ENCODE data around the gene TMEM203. TPM values are rescaled to one million over a fixed set of nuclear protein-coding genes. Genes with fewer than 3 reads are reported as not detected.
A peak's percentile ranks its signal among the peaks of the same experiment; 100 is the strongest.

Gene TMEM203
- total RNA-seq, 4 donors from 2014 or later: 11.6 to 33.5 (median 27.6) TPM

DNA sequence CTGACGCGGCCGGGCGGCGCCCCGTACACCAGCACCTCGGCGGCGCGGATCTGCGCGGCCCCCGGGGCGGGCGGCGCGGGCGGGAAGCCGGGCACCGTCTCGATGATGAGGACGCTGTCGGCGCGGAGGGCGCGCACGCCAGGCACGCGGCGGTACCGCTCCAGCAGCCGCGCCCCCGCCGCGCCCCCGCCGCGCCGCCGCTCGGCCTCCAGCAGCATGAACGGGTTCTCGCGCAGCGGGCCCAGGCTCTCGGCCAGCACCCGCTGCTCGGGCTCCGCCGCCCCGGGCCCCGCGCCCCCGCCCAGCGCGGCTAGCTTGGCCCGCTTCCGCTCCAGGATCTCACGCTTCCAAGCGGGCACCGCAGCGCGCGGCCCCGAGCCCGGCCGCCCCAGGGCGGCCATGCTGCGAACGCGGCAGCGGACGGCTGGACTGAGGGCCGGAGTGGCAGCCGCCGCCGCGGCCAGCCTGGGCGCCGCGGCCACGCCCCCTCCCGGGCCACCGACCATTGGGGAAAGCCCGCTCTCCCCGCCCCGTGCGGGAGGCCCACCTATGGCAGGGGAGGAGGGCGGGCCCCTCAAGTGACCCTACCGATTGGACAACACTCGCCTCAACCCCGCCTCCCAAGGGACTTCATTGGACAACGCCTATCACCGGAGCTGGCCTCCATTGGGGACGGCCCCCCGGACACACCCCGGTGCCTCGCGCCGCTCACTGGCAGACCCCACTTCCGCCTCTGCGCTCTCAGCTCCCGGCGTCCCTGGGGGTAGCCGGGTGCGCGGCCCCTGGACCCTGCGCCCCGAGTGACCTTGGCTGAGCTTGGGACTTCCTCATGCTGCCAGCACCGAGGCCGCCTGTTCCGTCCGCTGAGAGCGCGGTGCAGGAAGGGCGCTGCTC, 4.9 kb downstream of the TMEM203 start, which contains the start of gene TPRN:
Gene TPRN, minus strand, starts transcription at position 431 of the 894 bp plus-strand sequence. Its CDS starts 30 bp downstream, at position 401.
- Histone ChIP-seq H3K27ac (peak within 1 kb of the TSS; percentile 83 to 98 (median 88)), H3K4me1 (peaks cover 0 to 64% (median 23%) of the 10 kb centered on the region in 4 donors), H3K27me3 (no peaks in the 10 kb centered on the region), H3K4me3 (peak within 1 kb of the TSS; percentile 43 to 96 (median 83)), H3K36me3 (no peaks in the 10 kb centered on the region), H3K9me3 (no peaks in the 10 kb centered on the region)
- DNase-seq: peak; percentile 99 to 100 (median 100)
- TF ChIP-seq, protein P1, sequence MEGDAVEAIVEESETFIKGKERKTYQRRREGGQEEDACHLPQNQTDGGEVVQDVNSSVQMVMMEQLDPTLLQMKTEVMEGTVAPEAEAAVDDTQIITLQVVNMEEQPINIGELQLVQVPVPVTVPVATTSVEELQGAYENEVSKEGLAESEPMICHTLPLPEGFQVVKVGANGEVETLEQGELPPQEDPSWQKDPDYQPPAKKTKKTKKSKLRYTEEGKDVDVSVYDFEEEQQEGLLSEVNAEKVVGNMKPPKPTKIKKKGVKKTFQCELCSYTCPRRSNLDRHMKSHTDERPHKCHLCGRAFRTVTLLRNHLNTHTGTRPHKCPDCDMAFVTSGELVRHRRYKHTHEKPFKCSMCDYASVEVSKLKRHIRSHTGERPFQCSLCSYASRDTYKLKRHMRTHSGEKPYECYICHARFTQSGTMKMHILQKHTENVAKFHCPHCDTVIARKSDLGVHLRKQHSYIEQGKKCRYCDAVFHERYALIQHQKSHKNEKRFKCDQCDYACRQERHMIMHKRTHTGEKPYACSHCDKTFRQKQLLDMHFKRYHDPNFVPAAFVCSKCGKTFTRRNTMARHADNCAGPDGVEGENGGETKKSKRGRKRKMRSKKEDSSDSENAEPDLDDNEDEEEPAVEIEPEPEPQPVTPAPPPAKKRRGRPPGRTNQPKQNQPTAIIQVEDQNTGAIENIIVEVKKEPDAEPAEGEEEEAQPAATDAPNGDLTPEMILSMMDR (IDR thresholded peaks at IDR 0.05): peak in 2 of 6 experiments; percentile 4 to 20
- peak; percentile 83 to 96 for TF ChIP-seq POLR2A (IDR thresholded peaks at IDR 0.05)

DNA sequence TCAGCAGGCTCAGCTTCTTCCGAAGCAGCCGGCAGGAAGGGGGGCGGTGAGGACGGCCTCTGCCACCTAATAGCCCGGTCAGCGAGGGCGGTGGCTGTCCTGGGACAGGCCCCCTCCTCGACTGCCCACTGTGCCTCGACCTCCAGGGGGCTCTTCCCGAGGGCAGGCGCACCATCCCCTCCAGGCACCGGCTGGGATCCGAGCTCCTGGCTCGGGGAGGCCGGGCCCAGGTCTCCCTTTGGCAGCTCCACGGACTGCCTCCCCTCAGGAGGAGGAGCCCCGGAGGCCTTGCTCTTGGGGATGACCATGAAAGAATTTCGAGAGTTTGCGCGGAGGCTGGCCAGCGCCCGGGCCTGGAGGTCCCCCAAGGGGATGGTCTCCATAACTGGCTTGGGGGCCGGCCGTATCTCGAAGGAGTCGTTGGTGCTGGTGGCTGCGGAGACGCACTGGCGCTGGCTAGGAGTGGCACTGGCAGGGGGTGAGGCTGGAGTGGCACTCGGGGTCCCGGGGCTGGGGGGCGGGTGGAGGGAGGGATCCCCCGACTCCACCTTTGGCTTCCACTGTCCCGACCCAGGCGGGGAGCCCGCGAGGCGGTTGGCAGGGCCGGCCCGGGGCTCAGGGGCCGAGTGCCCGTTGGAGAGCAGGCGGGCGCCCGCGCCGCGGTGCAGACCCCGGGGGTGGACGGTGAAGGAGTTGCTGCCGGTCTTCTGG, 5.9 kb downstream of the TMEM203 start:
- TF ChIP-seq, protein P1 (IDR thresholded peaks at IDR 0.05): no peak
- no peak for TF ChIP-seq POLR2A (IDR thresholded peaks at IDR 0.05)
- peaks cover 0 to 68% (median 18%) of the 10 kb centered on the region in 4 donors for H3K4me1 ChIP-seq
- no peaks in the 10 kb centered on the region for H3K36me3 ChIP-seq
- peak in 1 of 3 donors; percentile 60 for DNase-seq
- H3K9me3 ChIP-seq: no peaks in the 10 kb centered on the region
- no peaks in the 10 kb centered on the region for H3K27me3 ChIP-seq
- peak overlapping the region in 3 of 4 donors; percentile 85 to 98 (median 92) for H3K27ac ChIP-seq
- H3K4me3 ChIP-seq: peak overlapping the region; percentile 43 to 96 (median 83)

DNA sequence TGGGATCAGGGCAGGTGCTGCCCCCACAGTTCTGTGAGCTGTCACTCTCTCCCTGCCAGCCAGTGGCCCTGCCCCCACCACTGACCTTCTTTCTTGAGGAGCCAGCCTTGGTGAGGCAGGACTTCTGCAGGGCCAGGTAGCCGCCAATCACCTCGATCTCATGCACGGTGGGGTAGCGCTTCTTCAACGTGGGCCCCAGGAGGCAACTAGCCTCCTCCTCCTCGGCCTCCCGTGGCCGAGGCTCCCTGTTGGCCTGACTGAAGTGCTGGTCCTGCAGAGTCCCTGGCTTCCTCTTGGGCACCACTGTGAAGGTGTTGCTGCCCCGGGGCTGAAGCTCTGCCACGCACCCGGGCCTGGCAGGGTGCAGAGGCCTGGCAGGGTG, 6.6 kb downstream of the TMEM203 start:
- peak overlapping the region in 3 of 4 donors; percentile 85 to 98 (median 92) for H3K27ac ChIP-seq
- no peak for TF ChIP-seq POLR2A (IDR thresholded peaks at IDR 0.05)
- TF ChIP-seq, protein P1 (IDR thresholded peaks at IDR 0.05): no peak
- no peaks in the 10 kb centered on the region for H3K36me3 ChIP-seq
- H3K4me3 ChIP-seq: peak overlapping the region; percentile 43 to 96 (median 83)
- H3K27me3 ChIP-seq: no peaks in the 10 kb centered on the region
- peaks cover 0 to 68% (median 15%) of the 10 kb centered on the region in 4 donors for H3K4me1 ChIP-seq
- H3K9me3 ChIP-seq: no peaks in the 10 kb centered on the region
- peak in 1 of 3 donors; percentile 70 for DNase-seq

DNA sequence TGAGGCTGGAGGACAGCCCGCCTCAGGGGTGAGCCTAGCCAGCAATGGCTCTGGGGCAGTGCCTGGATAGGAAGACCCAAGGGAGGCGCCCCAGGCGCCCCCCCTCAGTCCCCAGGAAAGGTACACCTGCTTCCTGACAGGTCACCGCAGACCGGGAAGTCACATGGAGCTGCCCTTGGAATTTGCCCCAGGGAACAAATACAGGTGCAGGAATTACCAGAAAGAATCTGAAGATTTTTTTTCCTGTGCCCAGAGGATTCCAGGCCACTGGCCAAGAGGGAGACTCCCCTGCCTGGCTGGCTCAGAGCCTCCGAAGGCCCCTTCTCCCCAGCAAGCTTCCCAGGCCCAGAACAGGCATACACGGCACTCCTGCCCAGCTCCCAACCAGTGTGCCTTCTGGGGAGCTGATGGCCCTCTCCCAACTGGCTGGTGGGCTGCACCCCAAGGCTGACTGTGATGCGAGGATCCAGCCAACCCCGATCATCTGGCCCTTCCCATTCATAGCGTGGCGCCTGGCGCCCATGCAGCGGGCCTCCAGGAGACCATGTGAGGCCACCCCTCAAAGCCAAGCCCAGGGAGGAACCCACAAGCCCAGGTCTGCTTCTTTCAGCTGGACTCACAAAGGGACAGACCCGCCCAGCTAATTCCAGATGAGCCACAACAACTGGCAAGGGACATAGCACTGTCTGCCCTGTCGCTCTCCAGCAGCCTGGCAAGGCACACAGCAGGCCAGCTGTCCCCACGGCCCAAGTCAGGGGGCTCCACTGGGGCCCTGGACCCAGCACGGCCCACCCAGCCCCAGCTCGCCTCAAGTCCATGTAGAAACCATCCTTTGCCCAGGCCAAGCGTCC, 7.2 kb downstream of the TMEM203 start:
- peak overlapping the region in 3 of 4 donors; percentile 43 to 96 (median 74) for H3K4me3 ChIP-seq

More for the DNA sequence above, 7.2 kb downstream of the TMEM203 start:
- Histone ChIP-seq H3K9me3 (no peaks in the 10 kb centered on the region), H3K36me3 (no peaks in the 10 kb centered on the region), H3K4me1 (peaks cover 0 to 63% (median 13%) of the 10 kb centered on the region in 4 donors), H3K27me3 (no peaks in the 10 kb centered on the region), H3K27ac (peak overlapping the region in 3 of 4 donors; percentile 85 to 98 (median 92))
- TF ChIP-seq, protein P1 (IDR thresholded peaks at IDR 0.05): no peak
- TF ChIP-seq POLR2A (IDR thresholded peaks at IDR 0.05): peak; percentile 57 to 79
- DNase-seq: peak in 2 of 3 donors; percentile 85 to 86
